Ovary (tissue), 3 donors: ENCODE measurements around the gene CYTIP.

Experiments
- EP300 ChIP-seq: sonication (generic); formaldehyde crosslinking; IDR thresholded peaks from one replicate; pipeline ENCODE4 v1.6.1; 2017; ENCODE audit warnings: antibody characterized with exemption
- POLR2A ChIP-seq: fragments of 450-650 bp; IDR thresholded peaks from one replicate; pipeline ENCODE4 v1.6.1; 2017; ENCODE audit warnings: antibody characterized with exemption, mild to moderate bottlenecking, moderate library complexity
- TF ChIP-seq, protein P1 (sequence below), 3 donors: fragments of 450-650 bp in 2 of 3; fragments of 200-600 bp in 1 of 3; IDR thresholded peaks; one replicate each; pipeline versions ENCODE4 v1.5.1 to v1.8.0; 2016 to 2022; ENCODE audit warnings: antibody characterized with exemption in 3 of 3, mild to moderate bottlenecking in 1 of 3
- donor health status: DM: no; HTN: no; CAD: no.

DNA sequence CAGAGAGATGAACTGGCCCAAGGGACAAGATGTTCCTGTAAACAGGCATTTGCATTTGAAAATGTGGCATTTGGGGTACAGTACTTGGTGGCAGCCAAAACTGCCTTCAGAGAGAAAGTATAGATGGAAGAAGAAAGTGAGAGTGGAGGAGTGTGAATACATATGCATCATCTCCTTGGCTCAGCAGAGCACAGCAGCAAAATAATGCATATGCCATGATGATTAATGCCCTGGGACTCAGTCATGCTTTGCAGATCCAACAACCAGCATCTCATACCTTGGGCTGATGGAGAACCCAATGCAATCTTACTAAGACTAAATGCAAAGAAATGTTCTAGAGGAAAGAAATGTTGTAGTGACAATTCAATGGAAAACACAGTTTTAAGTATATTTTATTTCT lies 29.7 kb upstream of the CYTIP start:
- TF ChIP-seq, protein P1, sequence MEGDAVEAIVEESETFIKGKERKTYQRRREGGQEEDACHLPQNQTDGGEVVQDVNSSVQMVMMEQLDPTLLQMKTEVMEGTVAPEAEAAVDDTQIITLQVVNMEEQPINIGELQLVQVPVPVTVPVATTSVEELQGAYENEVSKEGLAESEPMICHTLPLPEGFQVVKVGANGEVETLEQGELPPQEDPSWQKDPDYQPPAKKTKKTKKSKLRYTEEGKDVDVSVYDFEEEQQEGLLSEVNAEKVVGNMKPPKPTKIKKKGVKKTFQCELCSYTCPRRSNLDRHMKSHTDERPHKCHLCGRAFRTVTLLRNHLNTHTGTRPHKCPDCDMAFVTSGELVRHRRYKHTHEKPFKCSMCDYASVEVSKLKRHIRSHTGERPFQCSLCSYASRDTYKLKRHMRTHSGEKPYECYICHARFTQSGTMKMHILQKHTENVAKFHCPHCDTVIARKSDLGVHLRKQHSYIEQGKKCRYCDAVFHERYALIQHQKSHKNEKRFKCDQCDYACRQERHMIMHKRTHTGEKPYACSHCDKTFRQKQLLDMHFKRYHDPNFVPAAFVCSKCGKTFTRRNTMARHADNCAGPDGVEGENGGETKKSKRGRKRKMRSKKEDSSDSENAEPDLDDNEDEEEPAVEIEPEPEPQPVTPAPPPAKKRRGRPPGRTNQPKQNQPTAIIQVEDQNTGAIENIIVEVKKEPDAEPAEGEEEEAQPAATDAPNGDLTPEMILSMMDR (IDR thresholded peaks at IDR 0.05), result no peak
- TF ChIP-seq POLR2A, result no peak
- TF ChIP-seq EP300, result no peak
